NCI-H128 (cell line): ENCODE data around the gene TYK2.

ENCODE experiments used
- DNase-seq: peaks from one replicate; lab custom pipeline; 2025; ENCODE audit not compliant: unreplicated experiment; lab: John Stamatoyannopoulos, UW

The TYK2 gene

GRCh38 chr19:10335352-10335985, 44.9 kb downstream of the TYK2 start:
- DNase-seq, result no peak

- DNase-seq, result no peak
Measured at GRCh38 chr19:10334588-10335351, 45.6 kb downstream of the TYK2 start.

GRCh38 chr19:10333758-10334587, 46.4 kb downstream of the TYK2 start:
- no peak for DNase-seq

- DNase-seq, result peak; percentile 92
Measured at GRCh38 chr19:10332965-10333757, 47.2 kb downstream of the TYK2 start, which contains the start of gene RAVER1. Gene RAVER1 (minus strand): TSS chr19:10333529. CDS start chr19:10333507, 22 bp downstream.

- DNase-seq, result no peak
Measured at GRCh38 chr19:10332158-10332964, 48.0 kb downstream of the TYK2 start.

GRCh38 chr19:10329555-10329954, 50.8 kb downstream of the TYK2 start:
- no peak for DNase-seq

GRCh38 chr19:10328558-10329429, 51.6 kb downstream of the TYK2 start:
- DNase-seq, result no peak

- DNase-seq, result no peak
Measured at GRCh38 chr19:10327793-10328192, 52.6 kb downstream of the TYK2 start.

- DNase-seq, result no peak
Measured at GRCh38 chr19:10325732-10326131, 54.6 kb downstream of the TYK2 start.

- no peak for DNase-seq
Measured at GRCh38 chr19:10321874-10322835, 58.2 kb downstream of the TYK2 start.

- no peak for DNase-seq
Measured at GRCh38 chr19:10321417-10321797, 59.0 kb downstream of the TYK2 start.

- no peak for DNase-seq
Measured at GRCh38 chr19:10320602-10321416, 59.6 kb downstream of the TYK2 start.

GRCh38 chr19:10318807-10319682, 61.3 kb downstream of the TYK2 start:
- DNase-seq, result no peak

GRCh38 chr19:10317857-10318462, 62.4 kb downstream of the TYK2 start:
- DNase-seq, result no peak

- no peak for DNase-seq
Measured at GRCh38 chr19:10317045-10317856, 63.1 kb downstream of the TYK2 start.
